OCI-LY3 (cell line): ENCODE results near the gene TBC1D7.
A peak's percentile ranks its signal among the peaks of the same experiment; 100 is the strongest.

Experiments used
- H2AFZ ChIP-seq: fragments of 200-600, 300-600 bp; shearing (Covaris generic); 2 replicates; pipeline ENCODE4 v1.6.0; 2014; ENCODE audit warnings: antibody characterized with exemption, low read depth, low read length
- H3K27ac ChIP-seq: fragments of 200-600, 300-600 bp; sonication (generic); 2 replicates; pipeline ENCODE4 v1.5.1; 2014; ENCODE audit warnings: mild to moderate bottlenecking, low read length, moderate library complexity, mixed read lengths
- H3K27me3 ChIP-seq: fragments of 200-600, 300-600 bp; sonication (generic); 2 replicates; pipeline ENCODE4 v1.6.1; 2014; ENCODE audit warnings: low read depth, low read length, mixed read lengths
- H3K36me3 ChIP-seq: fragments of 200-600, 300-600 bp; sonication (generic); replicated peaks from 2 replicates; pipeline ENCODE3; 2014; ENCODE audit warnings: low read depth, low read length, mixed read lengths
- H3K4me1 ChIP-seq: fragments of 300-600, 200-600 bp; sonication (generic); 2 replicates; pipeline ENCODE4 v1.6.1; 2014; ENCODE audit warnings: low read length, mixed read lengths
- H3K4me2 ChIP-seq: fragments of 200-600, 300-600 bp; sonication (generic); 2 replicates; pipeline ENCODE4 v1.6.1; 2014; ENCODE audit warnings: low read length, mixed read lengths
- H3K4me3 ChIP-seq: fragments of 300-600, 200-600 bp; sonication (generic); 2 replicates; pipeline ENCODE4 v1.5.1; 2014; ENCODE audit warnings: antibody characterized with exemption, mild to moderate bottlenecking, low read length, moderate library complexity
- H3K79me2 ChIP-seq: fragments of 300-600, 200-600 bp; shearing (Covaris generic); 2 replicates; pipeline ENCODE4 v1.6.1; 2014; ENCODE audit warnings: mild to moderate bottlenecking, low read length, mixed read lengths
- H3K9ac ChIP-seq: fragments of 300-600, 200-600 bp; shearing (Covaris generic); 2 replicates; pipeline ENCODE4 v1.6.0; 2014; ENCODE audit warnings: mild to moderate bottlenecking, low read length, moderate library complexity
- H3K9me3 ChIP-seq: fragments of 200-600, 300-600 bp; shearing (Covaris generic); 2 replicates; pipeline ENCODE4 v1.6.1; 2014; ENCODE audit warnings: low read length, mixed read lengths; ENCODE audit not compliant: insufficient read depth
- H4K20me1 ChIP-seq: fragments of 200-600, 300-600 bp; sonication (generic); 2 replicates; pipeline ENCODE4 v1.6.1; 2016; ENCODE audit warnings: low read length, mixed read lengths; ENCODE audit not compliant: insufficient read depth
- EZH2phosphoT487 ChIP-seq: fragments of 200-600 bp; shearing (Covaris generic); IDR thresholded peaks from 2 replicates; pipeline ENCODE4 v1.6.1; 2018; ENCODE audit warnings: antibody characterized with exemption, mixed run types, low read depth
- TF ChIP-seq, protein P1 (sequence below): fragments of 200-600, 300-600 bp; sonication (generic); IDR thresholded peaks from 2 replicates; pipeline ENCODE4 v1.5.1; 2014; ENCODE audit warnings: antibody characterized with exemption, low read length, low read depth

The TBC1D7 gene

DNA sequence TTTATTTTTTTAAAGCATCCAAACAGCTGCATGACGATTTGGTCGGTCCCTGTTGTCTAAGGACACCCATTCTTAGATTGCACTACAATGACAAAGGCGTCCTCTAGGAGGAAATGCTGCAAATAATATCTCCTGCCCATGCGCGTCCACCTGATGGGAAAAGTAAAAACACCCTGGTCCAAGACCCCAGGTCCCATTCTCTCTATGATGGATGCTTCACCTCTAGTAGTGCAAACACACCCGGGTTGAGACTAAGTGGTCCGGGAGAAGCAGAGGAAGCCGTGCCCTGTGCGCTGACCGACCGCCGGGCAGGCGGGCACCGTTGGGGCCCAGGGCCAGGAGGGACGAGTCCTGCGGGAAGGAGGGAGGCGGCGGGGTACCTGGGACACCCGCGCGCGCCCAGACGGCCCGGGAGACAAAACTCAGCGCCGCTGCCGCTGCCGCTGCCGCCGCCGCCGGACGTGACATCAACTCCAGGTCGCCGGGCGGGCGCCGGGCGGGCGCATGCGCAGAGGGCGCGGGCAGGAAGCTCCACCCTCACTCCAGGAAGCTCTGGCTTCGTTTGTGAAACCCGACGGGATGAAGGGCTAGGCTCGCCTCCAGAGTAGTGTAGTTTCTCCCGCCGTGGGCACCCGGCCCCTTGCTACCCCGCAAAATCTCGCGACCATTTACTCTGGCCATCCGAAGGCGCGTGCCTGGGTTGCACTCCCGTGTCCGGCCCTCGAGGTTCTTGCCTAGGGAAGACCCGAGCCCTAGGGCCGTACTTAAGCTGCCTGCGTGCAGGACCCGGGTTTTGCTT lies at the start of gene TBC1D7:
TBC1D7 (minus strand) TSS at position 462 of the 799 bp plus-strand sequence. CDS start 1,639 bp downstream, outside the sequence.
- TF ChIP-seq, protein P1, sequence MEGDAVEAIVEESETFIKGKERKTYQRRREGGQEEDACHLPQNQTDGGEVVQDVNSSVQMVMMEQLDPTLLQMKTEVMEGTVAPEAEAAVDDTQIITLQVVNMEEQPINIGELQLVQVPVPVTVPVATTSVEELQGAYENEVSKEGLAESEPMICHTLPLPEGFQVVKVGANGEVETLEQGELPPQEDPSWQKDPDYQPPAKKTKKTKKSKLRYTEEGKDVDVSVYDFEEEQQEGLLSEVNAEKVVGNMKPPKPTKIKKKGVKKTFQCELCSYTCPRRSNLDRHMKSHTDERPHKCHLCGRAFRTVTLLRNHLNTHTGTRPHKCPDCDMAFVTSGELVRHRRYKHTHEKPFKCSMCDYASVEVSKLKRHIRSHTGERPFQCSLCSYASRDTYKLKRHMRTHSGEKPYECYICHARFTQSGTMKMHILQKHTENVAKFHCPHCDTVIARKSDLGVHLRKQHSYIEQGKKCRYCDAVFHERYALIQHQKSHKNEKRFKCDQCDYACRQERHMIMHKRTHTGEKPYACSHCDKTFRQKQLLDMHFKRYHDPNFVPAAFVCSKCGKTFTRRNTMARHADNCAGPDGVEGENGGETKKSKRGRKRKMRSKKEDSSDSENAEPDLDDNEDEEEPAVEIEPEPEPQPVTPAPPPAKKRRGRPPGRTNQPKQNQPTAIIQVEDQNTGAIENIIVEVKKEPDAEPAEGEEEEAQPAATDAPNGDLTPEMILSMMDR: no peak
- no peak for TF ChIP-seq EZH2phosphoT487
- peak within 1 kb of the TSS; percentile 87 for H3K4me2 ChIP-seq
- no peaks in the 10 kb centered on the region; the same call in 1 of the 2 replicates for H3K79me2 ChIP-seq
- H3K27ac ChIP-seq: peak within 1 kb of the TSS; percentile 74
- peak within 1 kb of the TSS; percentile 94 for H3K4me3 ChIP-seq
- peak within 1 kb of the TSS; percentile 91 for H3K9ac ChIP-seq
- H3K9me3 ChIP-seq: no peaks in the 10 kb centered on the region
- no peaks in the 10 kb centered on the region for H3K36me3 ChIP-seq
- peak within 1 kb of the TSS; percentile 94 for H2AFZ ChIP-seq
- H4K20me1 ChIP-seq: no peaks in the 10 kb centered on the region
- H3K27me3 ChIP-seq: no peaks in the 10 kb centered on the region
- peaks cover 13% of the 10 kb centered on the region for H3K4me1 ChIP-seq

DNA sequence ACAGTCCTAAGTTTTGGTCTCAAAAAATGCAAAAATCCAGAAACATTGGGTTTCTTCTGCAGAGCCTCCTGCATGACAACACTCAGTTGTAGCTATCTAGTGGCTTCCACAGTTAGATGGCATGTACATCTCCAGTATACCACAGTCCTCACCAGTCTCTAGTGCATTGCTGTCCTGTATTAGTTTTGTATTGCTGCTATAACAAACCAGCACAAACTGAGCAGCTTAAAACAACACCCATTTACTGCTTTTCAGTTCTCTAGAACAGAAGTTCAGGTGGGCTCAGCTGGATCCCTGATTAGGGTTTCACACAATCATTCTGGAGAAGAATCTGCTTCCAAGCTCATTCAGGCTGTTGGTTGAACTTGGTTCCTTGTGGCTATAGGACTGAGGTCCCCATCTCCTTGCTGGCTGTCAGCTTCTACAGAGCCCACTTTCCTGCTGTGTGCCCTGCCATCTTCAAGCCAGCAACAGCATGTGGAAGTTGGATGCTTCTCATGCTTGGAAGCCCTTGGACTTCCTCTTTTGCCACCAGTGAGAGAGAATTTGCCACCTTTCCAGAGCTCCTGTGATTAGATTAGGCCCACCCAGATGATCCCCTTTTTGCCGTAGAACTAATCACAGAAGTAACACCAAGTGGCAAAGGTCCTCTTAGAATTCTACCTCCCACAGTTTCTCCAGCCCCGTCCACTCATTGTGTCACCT lies 48.9 kb upstream of the TBC1D7 start:
- H4K20me1 ChIP-seq: no peaks in the 10 kb centered on the region
- peaks cover 10% of the 10 kb centered on the region; the same call in 1 of the 2 replicates for H3K27me3 ChIP-seq
- H3K79me2 ChIP-seq: no peaks in the 10 kb centered on the region
- TF ChIP-seq, protein P1: no peak
- no peak for TF ChIP-seq EZH2phosphoT487
- no peaks in the 10 kb centered on the region for H3K36me3 ChIP-seq
- no peak overlapping the region for H3K27ac ChIP-seq
- H3K4me2 ChIP-seq: no peak overlapping the region
- H3K4me1 ChIP-seq: peaks cover 13% of the 10 kb centered on the region
- no peaks in the 10 kb centered on the region for H3K9me3 ChIP-seq
- H3K4me3 ChIP-seq: no peak overlapping the region
- no peak overlapping the region for H3K9ac ChIP-seq
- no peak overlapping the region for H2AFZ ChIP-seq

DNA sequence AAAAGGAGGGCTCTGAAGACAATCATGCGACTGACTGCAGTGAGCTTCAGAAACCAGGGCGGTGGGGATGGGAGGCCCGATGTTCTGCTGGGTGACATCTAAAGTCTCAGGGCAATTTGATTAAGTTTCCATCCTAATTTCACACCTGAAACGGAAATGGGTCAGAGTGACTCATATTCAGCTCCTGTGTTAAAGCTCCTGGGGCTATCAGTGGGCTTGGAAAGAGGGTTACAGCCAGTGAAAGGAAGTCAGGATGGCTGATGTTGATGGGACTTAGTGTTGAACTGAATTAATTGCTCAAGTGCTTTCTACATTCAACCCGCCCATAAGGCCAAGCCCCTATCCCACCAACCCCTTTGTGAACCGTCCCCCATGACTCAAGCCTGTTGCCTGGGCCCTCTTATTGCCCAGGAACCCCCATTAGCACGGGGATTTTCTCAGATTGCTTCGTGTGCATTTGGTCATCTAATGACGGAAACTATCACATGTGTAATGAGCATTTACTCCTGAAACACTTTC lies 47.1 kb upstream of the TBC1D7 start:
- no peak overlapping the region for H3K9ac ChIP-seq

More for the DNA sequence above, 47.1 kb upstream of the TBC1D7 start:
- Histone ChIP-seq H3K27me3 (peaks cover 10% of the 10 kb centered on the region; the same call in 1 of the 2 replicates), H3K4me3 (no peak overlapping the region), H3K4me2 (peak overlapping the region; percentile 9; the same call in 1 of the 2 replicates), H3K36me3 (no peaks in the 10 kb centered on the region), H4K20me1 (no peaks in the 10 kb centered on the region), H3K4me1 (peaks cover 13% of the 10 kb centered on the region), H3K27ac (no peak overlapping the region), H3K9me3 (no peaks in the 10 kb centered on the region), H2AFZ (no peak overlapping the region), H3K79me2 (no peaks in the 10 kb centered on the region)
- TF ChIP-seq, protein P1: no peak
